DOHH2 (cell line): ENCODE measurements around the gene EFHD2.

Source experiments
- EZH2phosphoT487 ChIP-seq: fragments of 200-600 bp; sonication (generic); IDR thresholded peaks from 2 replicates; pipeline ENCODE4 v1.6.1; 2017; ENCODE audit warnings: borderline replicate concordance, mild to moderate bottlenecking, antibody characterized with exemption, low read length, moderate library complexity, mixed read lengths
- TF ChIP-seq, protein P1 (sequence below): fragments of 200-600 bp; sonication (generic); IDR thresholded peaks from one replicate; pipeline ENCODE4 v1.5.1; 2014; ENCODE audit warnings: antibody characterized with exemption, mild to moderate bottlenecking, low read depth, low read length; ENCODE audit not compliant: poor library complexity, severe bottlenecking

DNA sequence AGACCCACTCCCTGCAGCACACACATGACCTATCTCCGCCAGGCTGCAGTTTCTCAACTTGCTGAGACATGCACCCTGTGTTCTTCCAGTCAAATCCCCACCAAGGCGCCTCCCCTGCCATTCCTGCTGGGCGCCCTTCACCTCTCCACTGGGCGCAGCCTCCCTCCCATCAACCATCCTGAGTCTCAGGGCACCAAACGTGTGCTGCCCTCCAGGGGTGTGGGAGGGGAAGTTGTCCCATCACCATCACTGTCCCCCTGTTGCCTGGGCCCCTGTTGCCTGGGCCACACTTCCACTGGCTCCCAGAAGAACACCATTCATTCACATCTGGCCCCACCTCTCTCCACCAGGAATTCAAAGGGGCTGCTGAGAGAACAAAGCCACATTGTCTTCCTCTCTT lies 44.9 kb upstream of the EFHD2 start:
- TF ChIP-seq, protein P1, sequence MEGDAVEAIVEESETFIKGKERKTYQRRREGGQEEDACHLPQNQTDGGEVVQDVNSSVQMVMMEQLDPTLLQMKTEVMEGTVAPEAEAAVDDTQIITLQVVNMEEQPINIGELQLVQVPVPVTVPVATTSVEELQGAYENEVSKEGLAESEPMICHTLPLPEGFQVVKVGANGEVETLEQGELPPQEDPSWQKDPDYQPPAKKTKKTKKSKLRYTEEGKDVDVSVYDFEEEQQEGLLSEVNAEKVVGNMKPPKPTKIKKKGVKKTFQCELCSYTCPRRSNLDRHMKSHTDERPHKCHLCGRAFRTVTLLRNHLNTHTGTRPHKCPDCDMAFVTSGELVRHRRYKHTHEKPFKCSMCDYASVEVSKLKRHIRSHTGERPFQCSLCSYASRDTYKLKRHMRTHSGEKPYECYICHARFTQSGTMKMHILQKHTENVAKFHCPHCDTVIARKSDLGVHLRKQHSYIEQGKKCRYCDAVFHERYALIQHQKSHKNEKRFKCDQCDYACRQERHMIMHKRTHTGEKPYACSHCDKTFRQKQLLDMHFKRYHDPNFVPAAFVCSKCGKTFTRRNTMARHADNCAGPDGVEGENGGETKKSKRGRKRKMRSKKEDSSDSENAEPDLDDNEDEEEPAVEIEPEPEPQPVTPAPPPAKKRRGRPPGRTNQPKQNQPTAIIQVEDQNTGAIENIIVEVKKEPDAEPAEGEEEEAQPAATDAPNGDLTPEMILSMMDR = no peak
- no peak for TF ChIP-seq EZH2phosphoT487
